GM23338 (cell line): ENCODE data around the gene SGSM1. TPM values are rescaled to one million over a fixed set of nuclear protein-coding genes. Genes with fewer than 3 reads are reported as not detected.

Source experiments
- ATAC-seq: fragments of 200-7000 bp; cut with Tn5 transposase; 3 replicates; pipeline ENCODE4 v1.9.1; 2020
- DNase-seq: peaks from one replicate; pipeline ENCODE4 v3.0.0-alpha.2; 2015; ENCODE audit warnings: low spot score
- H2AFZ ChIP-seq: fragments of 200-600 bp; sonication (generic); 2 replicates; pipeline ENCODE4 v1.8.0; 2016; ENCODE audit warnings: antibody characterized with exemption, mild to moderate bottlenecking, moderate library complexity
- H3F3A ChIP-seq: fragments of 200-600 bp; sonication (generic); replicated peaks from 2 replicates; pipeline ENCODE4 v1.8.0; 2017; ENCODE audit warnings: antibody characterized with exemption, mixed run types, low read depth
- H3K27ac ChIP-seq: fragments of 200-600 bp; sonication (generic); 2 replicates; pipeline ENCODE4 v1.6.1; 2016; ENCODE audit warnings: low read depth
- H3K27me3 ChIP-seq: fragments of 200-600 bp; sonication (generic); 2 replicates; pipeline ENCODE4 v1.8.0; 2016; ENCODE audit warnings: mild to moderate bottlenecking, mixed run types, moderate library complexity; ENCODE audit not compliant: insufficient read depth
- H3K36me3 ChIP-seq: fragments of 200-600 bp; sonication (generic); 2 replicates; pipeline ENCODE4 v1.8.0; 2016; ENCODE audit warnings: mild to moderate bottlenecking; ENCODE audit not compliant: insufficient read depth
- H3K4me1 ChIP-seq: fragments of 200-600 bp; sonication (generic); 2 replicates; pipeline ENCODE4 v1.8.0; 2016; ENCODE audit warnings: mild to moderate bottlenecking, moderate library complexity; ENCODE audit not compliant: insufficient read depth
- H3K4me2 ChIP-seq: fragments of 200-600 bp; sonication (generic); 2 replicates; pipeline ENCODE4 v1.7.1; 2017; ENCODE audit warnings: mixed run types
- H3K4me3 ChIP-seq: fragments of 200-600 bp; sonication (generic); 2 replicates; pipeline ENCODE4 v1.6.1; 2016; ENCODE audit warnings: mixed run types
- H3K79me2 ChIP-seq: fragments of 200-600 bp; sonication (generic); replicated peaks from 2 replicates; pipeline ENCODE4 v1.8.0; 2017; ENCODE audit warnings: mild to moderate bottlenecking; ENCODE audit not compliant: insufficient read depth
- H3K9me2 ChIP-seq: fragments of 200-600 bp; sonication (generic); 2 replicates; pipeline ENCODE4 v1.8.0; 2017; ENCODE audit not compliant: insufficient read depth
- H4K20me1 ChIP-seq: fragments of 200-600 bp; sonication (generic); replicated peaks from 2 replicates; pipeline ENCODE4 v1.8.0; 2017; ENCODE audit warnings: mild to moderate bottlenecking; ENCODE audit not compliant: insufficient read depth
- H3K27ac Mint-ChIP-seq: 2 replicates; pipeline ENCODE4 v1.8.0; 2020; ENCODE audit warnings: inconsistent platforms, mild to moderate bottlenecking, moderate library complexity, mixed read lengths
- H3K27me3 Mint-ChIP-seq: 3 replicates; pipeline ENCODE4 v1.8.0; 2022; ENCODE audit warnings: low read depth, mild to moderate bottlenecking, moderate library complexity, mixed read lengths, inconsistent platforms; ENCODE audit not compliant: insufficient read depth, poor library complexity
- H3K36me3 Mint-ChIP-seq: 3 replicates; pipeline ENCODE4 v1.8.0; 2021; ENCODE audit warnings: low read depth, mild to moderate bottlenecking, inconsistent platforms, moderate library complexity, mixed read lengths
- H3K4me1 Mint-ChIP-seq: 3 replicates; pipeline ENCODE4 v1.8.0; 2020; ENCODE audit warnings: mild to moderate bottlenecking, inconsistent platforms, mixed read lengths
- H3K4me3 Mint-ChIP-seq: 3 replicates; pipeline ENCODE4 v1.8.0; 2021; ENCODE audit warnings: moderate library complexity, mild to moderate bottlenecking, inconsistent platforms, mixed read lengths
- H3K9me3 Mint-ChIP-seq: 3 replicates; pipeline ENCODE4 v1.8.0; 2020; ENCODE audit warnings: moderate library complexity, mild to moderate bottlenecking, inconsistent platforms, mixed read lengths
- CTCF ChIP-seq, 2 experiments: fragments of 200-600 bp in 1 of 2; sonication (generic) in 1 of 2; conservative IDR thresholded peaks; 2 replicates each; pipeline versions ENCODE4 v1.5.1 to v1.6.1; 2016 to 2017; ENCODE audit warnings: antibody characterized with exemption in 2 of 2, low read depth in 2 of 2, mild to moderate bottlenecking in 2 of 2, moderate library complexity in 1 of 2
- ETS1 ChIP-seq: IDR thresholded peaks from 2 replicates; pipeline ENCODE4 v1.6.1; 2016; ENCODE audit warnings: antibody characterized with exemption
- EZH2 ChIP-seq: fragments of 200-600 bp; sonication (generic); IDR thresholded peaks from one replicate; pipeline ENCODE4 v1.8.0; 2017; ENCODE audit warnings: antibody characterized with exemption, mild to moderate bottlenecking, low read depth; ENCODE audit not compliant: unreplicated experiment
- EZH2phosphoT487 ChIP-seq: fragments of 200-600 bp; sonication (generic); IDR thresholded peaks from one replicate; pipeline ENCODE4 v1.8.1; 2018; ENCODE audit warnings: antibody characterized with exemption; ENCODE audit not compliant: unreplicated experiment
- JUNB ChIP-seq: IDR thresholded peaks from one replicate; pipeline ENCODE4 v1.6.1; 2016; ENCODE audit warnings: antibody characterized with exemption; ENCODE audit not compliant: unreplicated experiment
- POLR2AphosphoS5 ChIP-seq: IDR thresholded peaks from 2 replicates; pipeline ENCODE4 v1.6.1; 2016; ENCODE audit warnings: antibody characterized with exemption, low read depth
- ZNF331 ChIP-seq: fragments of 250-450 bp; sonication (Bioruptor Pico); IDR thresholded peaks from 2 replicates; pipeline ENCODE4 v1.5.0; 2020; ENCODE audit warnings: low read depth, mild to moderate bottlenecking, moderate library complexity
- ZNF462 ChIP-seq: fragments of 250-450 bp; sonication (Bioruptor Pico); IDR thresholded peaks from 2 replicates; pipeline ENCODE4 v1.5.0; 2020; ENCODE audit warnings: mild to moderate bottlenecking, moderate library complexity
- polyA plus RNA-seq: library from polyadenylated mRNA; unstranded; fragments of >200 nt; fragmentation: Nextera tagmentation; extraction: Ambion mirVana; gene quantifications from 2 replicates; pipeline ENCODE4 v1.2.1, GENCODE V29; 2016
- total RNA-seq: library from RNA; depleted of rRNA; stranded (reverse); fragments of >200 nt; shearing (Covaris generic); gene quantifications from 2 replicates; pipeline ENCODE4 v1.2.3, GENCODE V29; 2014

The SGSM1 gene
- total and polyA plus RNA-seq, 2 experiments from 2014 or later: 4.7 to 5.4 TPM

- peaks cover 14% of the 10 kb centered on the region for H3K9me3 Mint-ChIP-seq
- DNase-seq (no peak), ATAC-seq (no peak)
- no peaks in the 10 kb centered on the region for H3K4me1 ChIP-seq
- H3K27ac ChIP-seq: no peak overlapping the region
- no peaks in the 10 kb centered on the region for H3K9me2 ChIP-seq
- H3K4me3 ChIP-seq: no peak overlapping the region
- H3K27me3 Mint-ChIP-seq: peaks cover 8% of the 10 kb centered on the region
- no peaks in the 10 kb centered on the region for H3K27me3 ChIP-seq
- H3K4me2 ChIP-seq: no peak overlapping the region
- peaks cover 16% of the 10 kb centered on the region for H3K4me1 Mint-ChIP-seq
- no peak overlapping the region for H3K27ac Mint-ChIP-seq
- TF ChIP-seq EZH2: no peak
- no peak for TF ChIP-seq ETS1
- TF ChIP-seq ZNF462 (CRISPR knock-in tag): no peak
- no peak for TF ChIP-seq JUNB
- TF ChIP-seq ZNF331 (CRISPR knock-in tag): no peak
- no peak for TF ChIP-seq POLR2AphosphoS5
- TF ChIP-seq EZH2phosphoT487: no peak
- no peak for TF ChIP-seq CTCF (conservative IDR thresholded peaks at IDR 0.05; ENCODE audit: low read depth in 2 of 2)
- no peak overlapping the region for H3K4me3 Mint-ChIP-seq
- peaks cover 11% of the 10 kb centered on the region for H3K36me3 Mint-ChIP-seq
- H4K20me1 ChIP-seq: no peaks in the 10 kb centered on the region
- H3K36me3 ChIP-seq: no peaks in the 10 kb centered on the region; the same call in 1 of the 2 replicates
- H3K79me2 ChIP-seq: no peaks in the 10 kb centered on the region
- no peaks in the 10 kb centered on the region for H3F3A ChIP-seq
- no peak overlapping the region for H2AFZ ChIP-seq
Observed at GRCh38 chr22:24812950-24813775, 7.2 kb downstream of the SGSM1 start.
